Posterior cingulate gyrus (tissue), 11 donors: ENCODE measurements around the gene KCNJ5.

Source experiments
- DNase-seq, 10 donors: peaks; one replicate each; pipeline versions ENCODE4 v3.0.0 to v3.0.0-alpha.2; 2020 to 2021; ENCODE audit warnings: mixed read lengths in 3 of 10
- intact Hi-C: fragments of 100-400 bp; cut with DNase I; formaldehyde crosslinking; loops from one replicate; pipeline ENCODE4 v1.15.1; 2023

KCNJ5 gene

DNA sequence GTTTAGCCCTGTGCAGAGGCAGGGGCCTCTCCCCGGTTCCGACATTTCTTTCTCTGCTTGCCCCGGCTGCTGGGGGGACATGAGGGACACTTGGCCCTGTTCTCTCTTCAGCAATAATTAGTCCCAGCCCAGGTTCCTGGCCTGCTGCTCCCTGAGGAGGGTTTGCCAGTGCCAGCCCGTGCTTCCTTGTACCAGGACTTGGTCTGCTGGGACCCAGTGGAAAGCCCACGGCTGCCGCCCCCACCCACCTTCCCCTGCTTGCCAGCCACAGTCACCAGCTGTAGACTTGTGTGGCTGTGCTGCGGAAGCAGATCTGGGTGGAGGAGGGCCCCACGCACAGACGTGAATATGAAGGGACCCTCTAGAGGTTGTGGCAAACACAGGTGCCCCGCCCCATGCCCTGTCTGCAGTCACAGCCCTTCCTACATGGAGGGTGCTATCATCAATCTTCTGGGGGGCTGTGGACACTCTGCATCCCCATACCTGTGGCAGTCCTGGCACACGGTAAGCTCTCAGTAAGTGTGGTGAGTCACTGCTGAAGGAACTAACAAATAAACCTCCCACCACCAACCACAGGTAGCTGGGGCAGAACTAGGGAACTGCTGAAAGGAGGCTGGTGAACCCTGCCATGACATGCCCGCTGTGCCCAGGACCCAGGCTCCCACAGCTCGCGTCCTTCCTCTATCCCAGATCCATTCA is 50.6 kb downstream of the KCNJ5 start:
- peak in 1 of 10 donors; percentile 80 for DNase-seq
- intact Hi-C loops = loop anchor here (5.0 kb wide), 1 partner anchor 39 kb away; no protein-coding TSS in a partner anchor

DNA sequence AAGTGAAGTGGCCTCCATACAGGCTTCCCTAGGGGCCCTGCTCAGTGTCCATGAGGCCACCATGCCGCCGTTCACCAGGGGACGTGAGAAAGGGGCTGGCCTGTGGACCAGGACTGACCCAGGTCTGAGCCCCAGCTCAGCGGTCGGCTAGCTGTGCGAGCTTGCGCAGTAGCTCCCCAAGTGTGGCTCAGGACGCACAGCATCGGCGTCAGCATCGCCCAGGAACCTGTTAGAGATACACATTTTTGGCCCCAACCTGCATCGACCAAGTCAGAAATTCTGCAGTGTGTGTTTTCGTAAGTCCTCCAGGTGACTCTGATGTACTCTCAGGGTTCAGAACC is 51.1 kb downstream of the KCNJ5 start:
- DNase-seq = peak in 1 of 10 donors; percentile 57
- intact Hi-C loops = loop anchor here (5.0 kb wide), 1 partner anchor 40 kb away; no protein-coding TSS in a partner anchor

- peak in 1 of 10 donors; percentile 72 for DNase-seq
- intact Hi-C loops = loop anchor here (5.0 kb wide), 1 partner anchor 41 kb away; no protein-coding TSS in a partner anchor
Measured at GRCh38 chr11:128942817-128943427, 51.8 kb downstream of the KCNJ5 start, which contains the start of gene TP53AIP1. TP53AIP1 (minus strand) TSS chr11:128942871; CDS start chr11:128937818, 5,053 bp downstream.

DNA sequence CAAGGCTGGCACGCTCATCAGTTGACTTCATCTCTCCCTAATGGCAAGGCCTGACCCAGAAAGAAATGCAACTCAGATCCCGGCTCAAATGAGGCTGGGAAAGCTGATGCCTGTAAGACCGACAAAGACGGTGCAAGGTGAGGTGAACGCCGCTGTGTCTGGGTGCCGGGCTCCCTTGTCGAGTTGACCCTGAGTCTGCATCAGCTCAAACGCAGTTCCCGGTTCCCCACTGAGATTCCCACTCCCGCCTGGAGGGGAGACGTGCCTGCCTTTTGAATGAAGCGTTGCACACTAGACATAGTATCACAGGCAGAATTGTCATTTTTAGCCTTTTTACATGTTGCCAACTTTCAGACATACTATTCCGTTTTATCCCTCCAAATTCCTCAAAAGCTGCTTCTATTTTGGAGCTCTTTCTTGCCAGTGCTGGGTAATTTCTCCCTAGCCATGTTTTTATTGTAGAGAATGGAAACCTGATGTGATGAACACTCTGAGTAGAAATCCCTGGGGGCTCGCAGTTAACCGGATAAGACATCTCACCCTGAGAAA is 52.3 kb downstream of the KCNJ5 start:
- intact Hi-C loops = loop anchor here (5.0 kb wide), 1 partner anchor 41 kb away; no protein-coding TSS in a partner anchor
- DNase-seq = peak in 1 of 10 donors; percentile 81

DNA sequence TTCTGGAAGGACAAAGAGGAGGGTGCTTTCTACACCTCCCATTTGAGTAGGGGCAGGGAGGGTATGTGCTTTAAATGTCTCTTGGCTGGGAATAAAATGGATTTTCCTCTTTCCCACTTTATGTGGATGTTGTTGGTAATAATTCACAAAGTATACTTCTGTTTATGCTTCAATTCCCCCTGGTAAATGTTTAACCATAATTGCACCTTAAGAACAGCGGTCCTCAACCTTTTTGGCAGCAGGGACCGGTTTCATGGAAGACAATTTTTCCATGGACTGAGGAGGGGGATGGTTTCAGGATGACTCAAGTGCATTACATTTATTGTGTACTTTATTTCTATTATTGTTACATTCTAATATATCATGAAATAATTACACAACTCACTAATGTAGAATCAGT is 55.5 kb downstream of the KCNJ5 start:
- intact Hi-C loops = no loop called here
- no peak for DNase-seq

GRCh38 chr11:128947773-128948172 is 56.6 kb downstream of the KCNJ5 start:
- intact Hi-C loops = no loop called here

DNA sequence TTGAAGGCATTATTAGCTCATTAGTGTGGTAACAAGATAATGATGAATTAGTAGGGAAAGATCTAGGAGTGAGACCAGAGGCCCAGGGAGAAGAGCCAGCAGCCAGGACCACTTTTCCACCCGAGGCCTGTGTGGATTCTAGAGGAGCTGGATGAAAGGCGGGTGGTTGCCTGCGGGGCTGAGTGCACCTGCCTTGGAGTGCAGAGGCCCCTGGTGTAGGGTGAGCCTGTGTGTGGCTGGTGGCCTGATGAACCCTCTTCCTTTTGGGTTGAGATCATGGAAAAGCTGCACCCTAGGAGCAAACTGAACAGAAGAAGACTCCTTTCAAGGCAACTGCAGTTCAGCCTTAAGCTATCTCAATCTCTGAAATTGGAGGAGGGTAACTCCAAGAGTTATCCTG is 57.4 kb downstream of the KCNJ5 start:
- intact Hi-C loops = no loop called here
- DNase-seq = peak in 1 of 10 donors; percentile 77

More at GRCh38 chr11:128947773-128948172, 56.6 kb downstream of the KCNJ5 start:
- DNase-seq = no peak

GRCh38 chr11:128949791-128950454 is 58.8 kb downstream of the KCNJ5 start:
- intact Hi-C loops = no loop called here
- DNase-seq = no peak

- intact Hi-C loops = no loop called here
- peak in 1 of 10 donors; percentile 57 for DNase-seq
Measured at GRCh38 chr11:128953151-128953550, 62.0 kb downstream of the KCNJ5 start.

DNA sequence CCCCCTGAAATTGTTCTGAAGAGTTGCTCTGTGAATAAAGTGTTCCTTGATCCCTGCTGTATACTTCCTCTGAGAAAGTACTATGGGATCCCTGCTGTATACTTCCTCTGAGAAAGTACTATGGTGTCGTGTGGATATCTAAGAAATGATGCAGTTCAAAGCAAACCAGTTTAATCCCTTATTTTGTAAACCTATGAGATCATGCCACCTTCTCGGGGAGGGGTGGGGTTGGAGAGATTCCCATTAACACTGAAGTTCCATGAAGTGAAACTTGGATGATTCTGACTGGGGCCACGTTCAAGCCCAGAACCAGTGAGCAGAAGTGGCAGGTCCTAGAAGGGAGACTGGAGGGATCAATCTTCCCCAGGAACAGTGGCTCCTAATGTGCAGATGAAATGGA is 64.5 kb downstream of the KCNJ5 start:
- no peak for DNase-seq
- intact Hi-C loops = loop anchor here (1.0 to 5.0 kb wide), 2 partner anchors 71 to 783 kb away; no protein-coding TSS in a partner anchor

GRCh38 chr11:128956401-128957201 is 65.4 kb downstream of the KCNJ5 start:
- DNase-seq = no peak
- intact Hi-C loops = loop anchor here (1.0 to 5.0 kb wide), 2 partner anchors 72 to 784 kb away; no protein-coding TSS in a partner anchor

GRCh38 chr11:128957202-128957482 is 66.0 kb downstream of the KCNJ5 start:
- intact Hi-C loops = loop anchor here (5.0 kb wide), 1 partner anchor 785 kb away; no protein-coding TSS in a partner anchor
- no peak for DNase-seq

- DNase-seq = no peak
- intact Hi-C loops = no loop called here
Measured at GRCh38 chr11:128961645-128962044, 70.5 kb downstream of the KCNJ5 start.

DNA sequence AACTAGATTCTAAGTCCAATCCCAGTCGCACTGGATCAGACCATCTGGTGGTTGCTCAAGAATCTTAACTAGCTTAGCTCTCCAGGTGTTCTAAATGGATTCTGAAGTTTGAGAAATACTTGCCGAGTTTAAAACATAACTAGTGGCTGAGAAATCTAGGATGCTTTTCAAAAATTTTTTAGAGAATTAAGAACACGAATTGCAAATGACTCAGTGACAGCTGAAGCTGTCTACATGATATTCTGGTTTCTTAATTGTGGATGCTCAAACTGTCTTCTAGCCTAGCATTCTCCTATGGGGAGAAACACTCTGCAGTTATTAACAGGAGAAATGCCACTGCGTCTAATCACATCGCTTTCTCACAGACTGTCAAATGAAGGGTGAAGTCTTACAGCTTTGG is 71.7 kb downstream of the KCNJ5 start:
- intact Hi-C loops = no loop called here
- DNase-seq = no peak

- intact Hi-C loops = no loop called here
- DNase-seq = no peak
Measured at GRCh38 chr11:128963744-128964325, 72.7 kb downstream of the KCNJ5 start.

- intact Hi-C loops = no loop called here
- DNase-seq = no peak
Measured at GRCh38 chr11:128964463-128964930, 73.3 kb downstream of the KCNJ5 start.

- intact Hi-C loops = no loop called here
- no peak for DNase-seq
Measured at GRCh38 chr11:128965485-128965884, 74.3 kb downstream of the KCNJ5 start.

DNA sequence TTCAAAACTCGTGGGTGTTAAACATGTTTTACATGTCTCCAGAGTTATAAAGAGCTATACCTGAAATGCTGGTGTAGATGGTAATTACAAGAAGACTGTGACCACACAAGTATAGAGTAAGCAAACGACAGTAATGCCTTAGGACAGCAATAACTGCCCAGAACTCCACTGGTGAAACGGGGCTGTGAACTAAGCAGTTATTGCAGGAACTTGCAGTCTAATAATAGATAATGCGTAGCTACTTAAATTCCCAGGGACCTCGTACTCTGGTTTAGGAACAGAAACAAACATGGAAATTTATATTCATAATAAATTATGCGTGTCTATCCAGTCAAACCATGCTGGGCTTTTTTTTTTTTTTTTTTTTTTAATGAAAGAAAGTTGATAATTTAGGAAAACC is 76.4 kb downstream of the KCNJ5 start:
- intact Hi-C loops = no loop called here
- no peak for DNase-seq

- no peak for DNase-seq
- intact Hi-C loops = no loop called here
Measured at GRCh38 chr11:128968916-128969315, 77.8 kb downstream of the KCNJ5 start.
